ENCODE measurements around the gene ZMYM3.

DNA sequence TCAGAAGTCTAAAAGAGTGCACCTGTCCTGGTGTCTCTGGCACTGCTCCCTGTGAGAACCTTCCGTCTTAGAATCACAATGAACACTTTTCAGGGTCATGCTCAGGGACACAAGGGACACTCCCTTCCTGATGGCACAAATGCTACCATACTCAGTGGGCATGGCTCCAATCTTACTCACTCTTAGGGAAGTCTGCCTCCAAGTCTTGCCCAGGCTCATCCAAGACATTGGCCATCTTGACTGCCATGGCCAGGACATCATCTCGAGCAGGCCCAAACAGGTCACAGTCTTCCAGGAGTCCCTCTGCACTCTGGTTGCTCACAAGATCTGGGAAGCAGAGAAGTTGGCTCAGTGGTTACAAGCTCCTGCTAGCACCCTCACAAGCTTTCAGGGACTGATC lies 8.8 kb downstream of the ZMYM3 start:
- TF ChIP-seq, protein P1, sequence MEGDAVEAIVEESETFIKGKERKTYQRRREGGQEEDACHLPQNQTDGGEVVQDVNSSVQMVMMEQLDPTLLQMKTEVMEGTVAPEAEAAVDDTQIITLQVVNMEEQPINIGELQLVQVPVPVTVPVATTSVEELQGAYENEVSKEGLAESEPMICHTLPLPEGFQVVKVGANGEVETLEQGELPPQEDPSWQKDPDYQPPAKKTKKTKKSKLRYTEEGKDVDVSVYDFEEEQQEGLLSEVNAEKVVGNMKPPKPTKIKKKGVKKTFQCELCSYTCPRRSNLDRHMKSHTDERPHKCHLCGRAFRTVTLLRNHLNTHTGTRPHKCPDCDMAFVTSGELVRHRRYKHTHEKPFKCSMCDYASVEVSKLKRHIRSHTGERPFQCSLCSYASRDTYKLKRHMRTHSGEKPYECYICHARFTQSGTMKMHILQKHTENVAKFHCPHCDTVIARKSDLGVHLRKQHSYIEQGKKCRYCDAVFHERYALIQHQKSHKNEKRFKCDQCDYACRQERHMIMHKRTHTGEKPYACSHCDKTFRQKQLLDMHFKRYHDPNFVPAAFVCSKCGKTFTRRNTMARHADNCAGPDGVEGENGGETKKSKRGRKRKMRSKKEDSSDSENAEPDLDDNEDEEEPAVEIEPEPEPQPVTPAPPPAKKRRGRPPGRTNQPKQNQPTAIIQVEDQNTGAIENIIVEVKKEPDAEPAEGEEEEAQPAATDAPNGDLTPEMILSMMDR (optimal IDR thresholded peaks at IDR 0.05 in 1 of 3, IDR thresholded peaks at IDR 0.05 in 1 of 3, conservative IDR thresholded peaks at IDR 0.05 in 1 of 3; ENCODE audit: extremely low read depth in 1 of 3, insufficient read depth in 2 of 3, low read length in 3 of 3): no peak
- no peak for TF ChIP-seq EZH2 (IDR thresholded peaks at IDR 0.05; ENCODE audit: low read length)
